Liver (tissue), 9 donors: ENCODE measurements around the gene SV2B. TPM values are rescaled to one million over a fixed set of nuclear protein-coding genes. Genes with fewer than 3 reads are reported as not detected.

ENCODE experiments used
- DNase-seq: peaks from one replicate; pipeline ENCODE4 v3.0.0-alpha.2; 2017; ENCODE audit warnings: low spot score
- H3K27ac ChIP-seq, 2 donors: one replicate each; pipeline ENCODE4 v1.7.0; 2013; ENCODE audit warnings: inconsistent platforms in 2 of 2, low read length in 2 of 2, control low read depth in 1 of 2, low read depth in 1 of 2, mild to moderate bottlenecking in 1 of 2
- H3K27me3 ChIP-seq, 4 donors: one replicate each; pipeline versions ENCODE4 v1.6.1 to v1.7.0; 2013; ENCODE audit warnings: low read length in 3 of 4, inconsistent platforms in 1 of 4, mild to moderate bottlenecking in 1 of 4, moderate library complexity in 1 of 4; ENCODE audit not compliant: control insufficient read depth in 4 of 4, insufficient read depth in 4 of 4
- H3K36me3 ChIP-seq, 4 donors: one replicate each; pipeline versions ENCODE4 v1.6.1 to v1.7.0; 2013; ENCODE audit warnings: low read length in 3 of 4, mild to moderate bottlenecking in 3 of 4, low read depth in 1 of 4, moderate library complexity in 1 of 4; ENCODE audit not compliant: control insufficient read depth in 4 of 4, insufficient read depth in 3 of 4
- H3K4me1 ChIP-seq, 4 donors: one replicate each; pipeline versions ENCODE4 v1.6.1 to v1.7.0; 2013; ENCODE audit warnings: low read length in 3 of 4, mild to moderate bottlenecking in 3 of 4, moderate library complexity in 1 of 4; ENCODE audit not compliant: control insufficient read depth in 4 of 4, insufficient read depth in 4 of 4
- H3K4me3 ChIP-seq, 3 donors: one replicate each; pipeline versions ENCODE4 v1.6.1 to v1.7.0; 2013; ENCODE audit warnings: low read length in 3 of 3, control low read depth in 1 of 3, low read depth in 1 of 3, mild to moderate bottlenecking in 1 of 3
- H3K9ac ChIP-seq, 2 donors: one replicate each; pipeline ENCODE4 v1.7.0; 2013; ENCODE audit warnings: low read length in 2 of 2, mild to moderate bottlenecking in 2 of 2, moderate library complexity in 2 of 2, control low read depth in 1 of 2, low read depth in 1 of 2
- H3K9me3 ChIP-seq, 4 donors: one replicate each; pipeline versions ENCODE4 v1.6.1 to v1.7.0; 2013; ENCODE audit warnings: low read length in 3 of 4; ENCODE audit not compliant: control insufficient read depth in 4 of 4
- FOXA1 ChIP-seq: IDR thresholded peaks from 2 replicates; pipeline ENCODE4 v1.6.1; 2016; ENCODE audit warnings: antibody characterized with exemption
- FOXA2 ChIP-seq: IDR thresholded peaks from 2 replicates; pipeline ENCODE4 v1.6.1; 2016; ENCODE audit warnings: antibody characterized with exemption
- SP1 ChIP-seq: IDR thresholded peaks from 2 replicates; pipeline ENCODE4 v1.6.1; 2018; ENCODE audit warnings: antibody characterized with exemption, mild to moderate bottlenecking
- TAF1 ChIP-seq: conservative IDR thresholded peaks from 2 replicates; pipeline ENCODE4 v1.6.1; 2016; ENCODE audit warnings: antibody characterized with exemption, mild to moderate bottlenecking
- YY1 ChIP-seq: IDR thresholded peaks from 2 replicates; pipeline ENCODE4 v1.6.1; 2016; ENCODE audit warnings: antibody characterized with exemption, mild to moderate bottlenecking
- ZBTB33 ChIP-seq: IDR thresholded peaks from 2 replicates; pipeline ENCODE4 v1.6.1; 2016; ENCODE audit warnings: antibody characterized with exemption
- WGBS: extraction: QIAGEN DNeasy Blood & Tissue Kit; methylation state at CpG from one replicate; pipeline ENCODE4 v1.1.7; 2013; 5-methylcytosine and 5-hydroxymethylcytosine counted together
- polyA plus RNA-seq, 2 donors: library from polyadenylated mRNA; stranded (reverse) in 1 of 2; unstranded in 1 of 2; fragments of 200-250 nt in 1 of 2; fragments of >200 nt in 1 of 2; fragmentation: Nextera tagmentation in 1 of 2; extraction: Ambion mirVana in 1 of 2; gene quantifications; one replicate each; pipeline versions ENCODE4 v1.2.1 to v1.2.3, GENCODE V29; 2013 to 2015
- total RNA-seq, 2 donors: library from RNA; depleted of rRNA; stranded (reverse); fragments of >200 nt; gene quantifications; one replicate each; pipeline ENCODE4 v1.2.3, GENCODE V29; 2014
- TF ChIP-seq, protein P1 (sequence below): IDR thresholded peaks from 2 replicates; pipeline ENCODE4 v1.6.1; 2016; ENCODE audit warnings: antibody characterized with exemption, mild to moderate bottlenecking
- TF ChIP-seq, protein P2 (sequence below): fragments of 150-350 bp; IDR thresholded peaks from 2 replicates; pipeline ENCODE4 v1.5.1; 2017; ENCODE audit warnings: improper control_type of control experiment, low read depth, low read length; ENCODE audit not compliant: missing input control
- TF ChIP-seq, protein P3 (sequence below): IDR thresholded peaks from 2 replicates; pipeline ENCODE4 v1.6.1; 2016; ENCODE audit warnings: antibody characterized with exemption
- TF ChIP-seq, protein P4 (sequence below): IDR thresholded peaks from 2 replicates; pipeline ENCODE4 v1.6.1; 2016; ENCODE audit warnings: antibody characterized with exemption
- donor health status: healthy.
- donor health status: healthy.
- donor health status: healthy.
- donor health status: healthy.
- donor health status: healthy.

SV2B gene
- total and polyA plus RNA-seq, 4 donors = 0.08 to 0.16 (median 0.09) TPM; not detected in 1

DNA sequence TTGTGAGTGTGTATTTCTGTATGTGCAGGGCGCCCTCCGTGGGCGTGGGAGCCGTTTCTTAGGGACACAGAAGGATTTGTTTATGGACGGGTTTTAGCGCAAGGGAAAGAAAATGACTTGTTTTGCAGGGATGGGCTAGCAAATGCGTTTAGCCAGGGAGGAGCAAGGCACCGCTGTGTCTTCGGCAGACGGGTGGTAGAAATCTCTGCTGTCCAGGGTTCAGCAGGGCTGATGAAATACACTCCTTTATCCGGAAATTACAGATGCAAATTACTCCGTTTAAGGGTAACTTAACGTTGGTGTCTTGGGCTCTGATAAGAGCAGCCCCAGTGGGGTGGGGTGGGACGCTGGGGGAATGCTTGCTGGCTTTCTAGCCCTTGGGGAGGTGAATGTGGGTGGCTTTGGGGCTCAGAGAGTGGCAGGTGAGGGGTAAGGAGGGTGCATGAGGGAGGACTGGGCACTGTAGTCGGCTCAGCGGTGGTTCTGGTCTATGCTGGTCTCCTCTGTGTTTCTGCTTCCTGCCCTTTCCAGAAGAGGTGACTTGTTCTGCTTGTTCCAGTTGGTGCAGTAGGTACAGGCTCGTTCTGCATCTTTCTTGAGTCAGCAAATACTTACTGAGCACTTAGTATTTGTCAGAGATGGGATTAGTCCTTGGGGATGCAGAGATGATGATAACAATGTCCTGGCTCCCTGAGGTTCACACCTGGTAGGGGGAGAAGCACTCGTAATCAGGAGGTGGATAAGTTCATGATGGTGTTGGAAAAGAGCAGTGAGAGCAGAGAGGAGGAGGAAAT lies 954 bp downstream of the SV2B start:
- no peak for TF ChIP-seq YY1
- TF ChIP-seq SP1 = no peak
- TF ChIP-seq FOXA2 = no peak
- TF ChIP-seq, protein P1, sequence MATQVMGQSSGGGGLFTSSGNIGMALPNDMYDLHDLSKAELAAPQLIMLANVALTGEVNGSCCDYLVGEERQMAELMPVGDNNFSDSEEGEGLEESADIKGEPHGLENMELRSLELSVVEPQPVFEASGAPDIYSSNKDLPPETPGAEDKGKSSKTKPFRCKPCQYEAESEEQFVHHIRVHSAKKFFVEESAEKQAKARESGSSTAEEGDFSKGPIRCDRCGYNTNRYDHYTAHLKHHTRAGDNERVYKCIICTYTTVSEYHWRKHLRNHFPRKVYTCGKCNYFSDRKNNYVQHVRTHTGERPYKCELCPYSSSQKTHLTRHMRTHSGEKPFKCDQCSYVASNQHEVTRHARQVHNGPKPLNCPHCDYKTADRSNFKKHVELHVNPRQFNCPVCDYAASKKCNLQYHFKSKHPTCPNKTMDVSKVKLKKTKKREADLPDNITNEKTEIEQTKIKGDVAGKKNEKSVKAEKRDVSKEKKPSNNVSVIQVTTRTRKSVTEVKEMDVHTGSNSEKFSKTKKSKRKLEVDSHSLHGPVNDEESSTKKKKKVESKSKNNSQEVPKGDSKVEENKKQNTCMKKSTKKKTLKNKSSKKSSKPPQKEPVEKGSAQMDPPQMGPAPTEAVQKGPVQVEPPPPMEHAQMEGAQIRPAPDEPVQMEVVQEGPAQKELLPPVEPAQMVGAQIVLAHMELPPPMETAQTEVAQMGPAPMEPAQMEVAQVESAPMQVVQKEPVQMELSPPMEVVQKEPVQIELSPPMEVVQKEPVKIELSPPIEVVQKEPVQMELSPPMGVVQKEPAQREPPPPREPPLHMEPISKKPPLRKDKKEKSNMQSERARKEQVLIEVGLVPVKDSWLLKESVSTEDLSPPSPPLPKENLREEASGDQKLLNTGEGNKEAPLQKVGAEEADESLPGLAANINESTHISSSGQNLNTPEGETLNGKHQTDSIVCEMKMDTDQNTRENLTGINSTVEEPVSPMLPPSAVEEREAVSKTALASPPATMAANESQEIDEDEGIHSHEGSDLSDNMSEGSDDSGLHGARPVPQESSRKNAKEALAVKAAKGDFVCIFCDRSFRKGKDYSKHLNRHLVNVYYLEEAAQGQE = no peak
- no peak for TF ChIP-seq TAF1
- TF ChIP-seq FOXA1 = no peak
- TF ChIP-seq, protein P2, sequence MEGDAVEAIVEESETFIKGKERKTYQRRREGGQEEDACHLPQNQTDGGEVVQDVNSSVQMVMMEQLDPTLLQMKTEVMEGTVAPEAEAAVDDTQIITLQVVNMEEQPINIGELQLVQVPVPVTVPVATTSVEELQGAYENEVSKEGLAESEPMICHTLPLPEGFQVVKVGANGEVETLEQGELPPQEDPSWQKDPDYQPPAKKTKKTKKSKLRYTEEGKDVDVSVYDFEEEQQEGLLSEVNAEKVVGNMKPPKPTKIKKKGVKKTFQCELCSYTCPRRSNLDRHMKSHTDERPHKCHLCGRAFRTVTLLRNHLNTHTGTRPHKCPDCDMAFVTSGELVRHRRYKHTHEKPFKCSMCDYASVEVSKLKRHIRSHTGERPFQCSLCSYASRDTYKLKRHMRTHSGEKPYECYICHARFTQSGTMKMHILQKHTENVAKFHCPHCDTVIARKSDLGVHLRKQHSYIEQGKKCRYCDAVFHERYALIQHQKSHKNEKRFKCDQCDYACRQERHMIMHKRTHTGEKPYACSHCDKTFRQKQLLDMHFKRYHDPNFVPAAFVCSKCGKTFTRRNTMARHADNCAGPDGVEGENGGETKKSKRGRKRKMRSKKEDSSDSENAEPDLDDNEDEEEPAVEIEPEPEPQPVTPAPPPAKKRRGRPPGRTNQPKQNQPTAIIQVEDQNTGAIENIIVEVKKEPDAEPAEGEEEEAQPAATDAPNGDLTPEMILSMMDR = no peak
- TF ChIP-seq, protein P3, sequence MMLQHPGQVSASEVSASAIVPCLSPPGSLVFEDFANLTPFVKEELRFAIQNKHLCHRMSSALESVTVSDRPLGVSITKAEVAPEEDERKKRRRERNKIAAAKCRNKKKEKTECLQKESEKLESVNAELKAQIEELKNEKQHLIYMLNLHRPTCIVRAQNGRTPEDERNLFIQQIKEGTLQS = no peak
- TF ChIP-seq, protein P4, sequence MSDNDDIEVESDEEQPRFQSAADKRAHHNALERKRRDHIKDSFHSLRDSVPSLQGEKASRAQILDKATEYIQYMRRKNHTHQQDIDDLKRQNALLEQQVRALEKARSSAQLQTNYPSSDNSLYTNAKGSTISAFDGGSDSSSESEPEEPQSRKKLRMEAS = no peak
- TF ChIP-seq ZBTB33 = no peak
- H3K27me3 ChIP-seq = peaks cover 0 to 16% (median 10%) of the 10 kb centered on the region in 4 donors
- WGBS = 10% methylated on average over 18 of the region's 18 CpGs
- H3K36me3 ChIP-seq = no peaks in the 10 kb centered on the region
- DNase-seq = no peak
- H3K9ac ChIP-seq = no peak overlapping the region
- no peak overlapping the region for H3K27ac ChIP-seq
- peaks cover 4 to 16% (median 11%) of the 10 kb centered on the region in 4 donors for H3K4me1 ChIP-seq
- H3K4me3 ChIP-seq = peak overlapping the region in 2 of 3 donors; percentile 0 to 55
- peaks cover 0 to 2% (median 0%) of the 10 kb centered on the region in 4 donors for H3K9me3 ChIP-seq

- 71% methylated on average over 5 of the region's 5 CpGs for WGBS
- Histone ChIP-seq H3K9ac (no peak overlapping the region), H3K9me3 (peaks cover 0 to 2% (median 0%) of the 10 kb centered on the region in 4 donors), H3K27ac (no peak overlapping the region), H3K36me3 (no peaks in the 10 kb centered on the region), H3K4me3 (no peak overlapping the region), H3K4me1 (peaks cover 4 to 16% (median 11%) of the 10 kb centered on the region in 4 donors), H3K27me3 (peaks cover 0 to 16% (median 9%) of the 10 kb centered on the region in 4 donors)
- no peak for DNase-seq
- TF ChIP-seq SP1 = no peak
Observed at GRCh38 chr15:91101608-91101920, 1.5 kb downstream of the SV2B start.
